K562 (cell line): ENCODE measurements around the gene FAM234A. TPM values are rescaled to one million over a fixed set of nuclear protein-coding genes. Genes with fewer than 3 reads are reported as not detected.

Experiments
- CBFA2T2 ChIP-seq: fragments of 450-650 bp; conservative IDR thresholded peaks from 2 replicates; pipeline ENCODE4 v1.6.1; 2017; ENCODE audit warnings: mild to moderate bottlenecking
- CREB3 ChIP-seq: fragments of 450-650 bp; conservative IDR thresholded peaks from 2 replicates; pipeline ENCODE4 v1.6.1; 2016; ENCODE audit warnings: missing genetic modification characterization, low read depth, mild to moderate bottlenecking, missing compliant biosample characterization, moderate library complexity
- CTBP1 ChIP-seq: fragments of 450-650 bp; IDR thresholded peaks from 2 replicates; pipeline ENCODE4 v1.6.1; 2016; ENCODE audit warnings: borderline replicate concordance
- DMBX1 ChIP-seq: fragments of 250-450 bp; sonication (Bioruptor Pico); IDR thresholded peaks from 2 replicates; pipeline ENCODE4 v1.8.0; 2022; ENCODE audit warnings: inconsistent platforms, mild to moderate bottlenecking, moderate library complexity, borderline replicate concordance
- EGR1 ChIP-seq: fragments of 450-650 bp; conservative IDR thresholded peaks from 2 replicates; pipeline ENCODE4 v1.6.1; 2017; ENCODE audit warnings: mild to moderate bottlenecking
- ESRRA ChIP-seq: fragments of 450-650 bp; IDR thresholded peaks from 2 replicates; pipeline ENCODE4 v1.6.1; 2014; ENCODE audit warnings: low read depth, mild to moderate bottlenecking, moderate library complexity, borderline replicate concordance
- GABPA ChIP-seq: fragments of 200-800 bp; sonication (Bioruptor generic); conservative IDR thresholded peaks from 2 replicates; pipeline ENCODE4 v1.6.1; 2016; ENCODE audit warnings: low read depth, missing genetic modification characterization, missing compliant biosample characterization
- ID3 ChIP-seq, 2 experiments: fragments of 250-450 bp in 1 of 2; fragments of 450-650 bp in 1 of 2; sonication (Bioruptor Pico) in 1 of 2; IDR thresholded peaks; 2 replicates each; pipeline versions ENCODE4 v1.6.1 to v1.8.0; 2016 to 2021; ENCODE audit warnings: mild to moderate bottlenecking in 2 of 2, moderate library complexity in 2 of 2, missing compliant biosample characterization in 1 of 2, missing genetic modification characterization in 1 of 2
- MECOM ChIP-seq: fragments of 250-450 bp; sonication (Bioruptor Pico); IDR thresholded peaks from 2 replicates; pipeline ENCODE4 v1.8.0; 2022; ENCODE audit warnings: inconsistent platforms
- MTA1 ChIP-seq: fragments of 450-650 bp; IDR thresholded peaks from 2 replicates; pipeline ENCODE4 v1.6.1; 2017; ENCODE audit warnings: borderline replicate concordance
- NCOA1 ChIP-seq: fragments of 450-650 bp; IDR thresholded peaks from 2 replicates; pipeline ENCODE4 v1.6.1; 2016; ENCODE audit warnings: low read depth
- NR4A1 ChIP-seq, 2 experiments: fragments of 250-450 bp in 1 of 2; fragments of 450-650 bp in 1 of 2; sonication (Bioruptor Pico) in 1 of 2; IDR thresholded peaks; 2 replicates each; pipeline versions ENCODE4 v1.4.0 to v1.6.1; 2016 to 2020; ENCODE audit warnings: mild to moderate bottlenecking in 2 of 2, missing compliant biosample characterization in 1 of 2, missing genetic modification characterization in 1 of 2, moderate library complexity in 1 of 2
- POLR2AphosphoS5 ChIP-seq: IDR thresholded peaks from 2 replicates; pipeline ENCODE4 v1.6.1; 2011; ENCODE audit warnings: mild to moderate bottlenecking, low read depth, low read length, moderate library complexity; ENCODE audit not compliant: control insufficient read depth, insufficient read depth
- PPARD ChIP-seq: fragments of 250-450 bp; sonication (Bioruptor Pico); IDR thresholded peaks from 2 replicates; pipeline ENCODE4 v1.8.0; 2022; ENCODE audit warnings: inconsistent platforms, mild to moderate bottlenecking, moderate library complexity
- ZKSCAN8 ChIP-seq: fragments of 200-800 bp; sonication (Bioruptor generic); IDR thresholded peaks from 2 replicates; pipeline ENCODE4 v1.6.1; 2016; ENCODE audit warnings: missing genetic modification characterization, missing compliant biosample characterization
- ZNF280B ChIP-seq: fragments of 250-450 bp; sonication (Bioruptor Pico); IDR thresholded peaks from 2 replicates; pipeline ENCODE4 v1.5.1; 2021; ENCODE audit warnings: mild to moderate bottlenecking
- ZNF41 ChIP-seq: fragments of 250-450 bp; sonication (Bioruptor Pico); conservative IDR thresholded peaks from 2 replicates; pipeline ENCODE4 v1.4.0; 2020; ENCODE audit warnings: mild to moderate bottlenecking
- ZNF592 ChIP-seq: fragments of 450-650 bp; IDR thresholded peaks from 2 replicates; pipeline ENCODE4 v1.6.1; 2017; ENCODE audit warnings: antibody characterized with exemption, mild to moderate bottlenecking
- polyA plus RNA-seq, 8 experiments: library from polyadenylated mRNA; depleted of rRNA in 4 of 8; stranded (reverse) in 5 of 8; unstranded in 3 of 8; fragments of >200 nt; fragmentation: Nextera tagmentation in 2 of 8; fragmentation: Illumina TruSeq in 1 of 8; extraction: Ambion mirVana in 2 of 8; extraction: Trizol in 1 of 8; gene quantifications; 2 replicates each; pipeline versions ENCODE4 v1.2.1 to v1.2.3, GENCODE V29; 2011 to 2014; ENCODE audit warnings: inconsistent platforms in 1 of 8, missing spikeins in 1 of 8
- total RNA-seq, 7 experiments: library from RNA; depleted of rRNA in 6 of 7; stranded (reverse); fragments of >200 nt in 6 of 7; fragmentation: Illumina TruSeq in 2 of 7; extraction: Trizol in 2 of 7; gene quantifications; 2 replicates each; pipeline versions ENCODE4 v1.2.1 to v1.2.3, GENCODE V29; 2011 to 2021; ENCODE audit warnings: low replicate concordance in 1 of 7

Gene FAM234A
- total and polyA plus RNA-seq, 9 of the 15 experiments (the other 6 are each of a cell fraction or from before 2014, with no cell fraction given): 1.0 to 47.9 (median 15.0) TPM

GRCh38 chr16:252366-253337, 18.0 kb downstream of the FAM234A start (continued):
- TF ChIP-seq ZNF592 (peak; percentile 87; the same call in 1 of the 2 replicates), NR4A1 (CRISPR knock-in tag; IDR thresholded peaks at IDR 0.05) (no peak), NR4A1 (tag; IDR thresholded peaks at IDR 0.05) (0 out of 2 replicates have a peak, but pooled peaks have one; percentile 58), POLR2AphosphoS5 (peak; percentile 29; the same call in 1 of the 2 replicates), MTA1 (no peak), GABPA (0 out of 2 replicates have a peak, but pooled peaks have one; percentile 37), MECOM (CRISPR knock-in tag) (peak; percentile 38; the same call in 1 of the 2 replicates), CTBP1 (peak; percentile 73; the same call in 1 of the 2 replicates), PPARD (no peak), NCOA1 (no peak; the same call in 1 of the 2 replicates), ZNF41 (CRISPR knock-in tag) (no peak), DMBX1 (CRISPR knock-in tag) (peak; percentile 46; the same call in 1 of the 2 replicates), CBFA2T2 (no peak), ID3 (CRISPR knock-in tag; IDR thresholded peaks at IDR 0.05) (no peak), ID3 (tag; IDR thresholded peaks at IDR 0.05) (peak; percentile 44; the same call in 1 of the 2 replicates), ZKSCAN8 (no peak), ESRRA (peak; percentile 72; the same call in 1 of the 2 replicates), EGR1 (peak; percentile 35; the same call in 1 of the 2 replicates), CREB3 (tag) (peak; percentile 57; the same call in 1 of the 2 replicates), ZNF280B (CRISPR knock-in tag) (no peak)
